ENCODE results near the gene PRODH. TPM values are rescaled to one million over a fixed set of nuclear protein-coding genes. Genes with fewer than 3 reads are reported as not detected.
A peak's percentile ranks its signal among the peaks of the same experiment; 100 is the strongest.
"Not testable (repeated sequence)": the region's sequence is repeated elsewhere in the genome, so short reads cannot be mapped to it uniquely, and the experiment has no call there.

The PRODH gene
- total RNA-seq, 1 experiment from 2014 or later: not detected

- DNase-seq (ENCODE audit: low spot score): peak; percentile 23
These were observed 18.4 kb upstream of the PRODH start for GRCh38 chr22:18954303-18954989.

GRCh38 chr22:18953128-18953527 is 17.0 kb upstream of the PRODH start:
- DNase-seq (ENCODE audit: low spot score): not testable (repeated sequence)

GRCh38 chr22:18952022-18952421 is 15.9 kb upstream of the PRODH start:
- no peak for DNase-seq (ENCODE audit: low spot score)

GRCh38 chr22:18950141-18950540 is 14.0 kb upstream of the PRODH start:
- no peak for DNase-seq (ENCODE audit: low spot score)

GRCh38 chr22:18947905-18948304 is 11.8 kb upstream of the PRODH start:
- no peak for DNase-seq (ENCODE audit: low spot score)

DNA sequence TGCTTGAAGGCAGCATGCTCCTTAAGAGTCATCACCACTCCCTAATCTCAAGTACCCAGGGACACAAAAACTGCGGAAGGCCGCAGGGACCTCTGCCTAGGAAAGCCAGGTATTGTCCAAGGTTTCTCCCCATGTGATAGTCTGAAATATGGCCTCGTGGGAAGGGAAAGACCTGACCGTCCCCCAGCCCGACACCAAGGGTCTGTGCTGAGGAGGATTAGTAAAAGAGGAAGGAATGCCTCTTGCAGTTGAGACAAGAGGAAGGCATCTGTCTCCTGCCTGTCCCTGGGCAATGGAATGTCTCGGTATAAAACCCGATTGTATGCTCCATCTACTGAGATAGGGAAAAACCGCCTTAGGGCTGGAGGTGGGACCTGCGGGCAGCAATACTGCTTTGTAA is 11.0 kb upstream of the PRODH start:
- not testable (repeated sequence) for DNase-seq (ENCODE audit: low spot score)

DNA sequence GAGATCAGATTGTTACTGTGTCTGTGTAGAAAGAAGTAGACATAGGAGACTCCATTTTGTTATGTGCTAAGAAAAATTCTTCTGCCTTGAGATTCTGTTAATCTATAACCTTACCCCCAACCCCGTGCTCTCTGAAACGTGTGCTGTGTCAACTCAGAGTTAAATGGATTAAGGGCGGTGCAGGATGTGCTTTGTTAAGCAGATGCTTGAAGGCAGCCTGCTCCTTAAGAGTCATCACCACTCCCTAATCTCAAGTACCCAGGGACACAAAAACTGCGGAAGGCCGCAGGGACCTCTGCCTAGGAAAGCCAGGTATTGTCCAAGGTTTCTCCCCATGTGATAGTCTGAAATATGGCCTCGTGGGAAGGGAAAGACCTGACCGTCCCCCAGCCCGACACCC is 2.6 kb upstream of the PRODH start:
- DNase-seq (ENCODE audit: low spot score): not testable (repeated sequence)

GRCh38 chr22:18934688-18935087 is 1.4 kb downstream of the PRODH start:
- not testable (repeated sequence) for DNase-seq (ENCODE audit: low spot score)

GRCh38 chr22:18933914-18934313 is 2.2 kb downstream of the PRODH start:
- no peak for DNase-seq (ENCODE audit: low spot score)

DNA sequence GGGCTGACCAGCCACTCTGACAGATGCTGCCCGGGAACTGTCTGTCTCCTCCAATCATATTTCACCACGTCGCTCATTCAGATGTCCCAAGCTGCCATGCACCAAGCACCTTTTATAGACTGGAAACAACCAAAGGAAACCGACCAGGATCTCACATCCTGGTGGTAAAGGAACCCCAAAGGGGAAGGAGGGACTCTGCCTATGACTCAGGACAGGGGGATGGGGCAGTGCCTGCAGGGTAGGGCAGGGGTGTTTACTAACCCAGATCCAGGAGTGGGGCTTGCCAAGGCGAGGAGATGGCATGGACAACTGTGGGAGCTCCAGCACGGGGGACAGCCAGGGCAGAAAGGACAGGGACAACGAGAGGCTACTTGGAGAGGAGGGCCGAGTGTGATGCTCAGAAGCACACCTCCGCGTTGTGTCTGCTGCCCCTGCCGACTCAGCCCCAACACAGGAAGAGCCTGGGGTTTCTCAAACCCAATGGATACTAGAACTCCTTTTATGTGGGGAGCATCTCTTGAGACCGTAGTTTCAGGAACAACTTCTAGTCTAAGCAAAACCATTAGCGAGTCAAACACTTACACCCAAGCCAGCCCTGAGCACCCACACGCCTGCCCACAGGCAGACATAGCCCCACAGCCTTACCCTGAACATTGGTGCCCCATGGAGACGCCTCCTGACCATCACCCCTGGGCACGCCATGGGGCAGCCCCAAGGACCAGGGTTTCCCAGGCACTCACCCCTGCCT is 4.0 kb downstream of the PRODH start:
- DNase-seq (ENCODE audit: low spot score): no peak

DNA sequence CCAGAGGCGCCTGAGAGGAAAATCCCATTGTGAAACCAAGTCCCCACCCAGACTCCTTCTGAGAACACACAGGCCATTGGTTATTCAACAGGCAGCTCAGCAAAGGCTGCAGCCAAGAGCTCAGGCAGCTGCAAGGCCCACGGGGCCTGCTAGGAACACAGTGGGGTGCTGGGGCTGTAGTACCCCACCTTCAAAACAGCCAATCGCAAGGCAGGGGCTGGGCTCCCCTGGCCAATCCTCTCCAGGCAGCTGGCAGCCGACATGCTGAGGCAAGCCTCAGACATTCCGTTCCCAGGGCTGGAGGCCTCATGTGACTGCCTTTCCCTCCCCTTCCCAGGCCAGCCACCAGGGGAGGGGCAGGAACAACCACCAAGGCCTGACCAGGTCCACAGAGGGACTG is 6.6 kb downstream of the PRODH start:
- DNase-seq (ENCODE audit: low spot score): no peak

- DNase-seq (ENCODE audit: low spot score): no peak
These were observed 8.5 kb downstream of the PRODH start for GRCh38 chr22:18927573-18927972.

- DNase-seq (ENCODE audit: low spot score): no peak
These were observed 9.1 kb downstream of the PRODH start for GRCh38 chr22:18927020-18927419.

DNA sequence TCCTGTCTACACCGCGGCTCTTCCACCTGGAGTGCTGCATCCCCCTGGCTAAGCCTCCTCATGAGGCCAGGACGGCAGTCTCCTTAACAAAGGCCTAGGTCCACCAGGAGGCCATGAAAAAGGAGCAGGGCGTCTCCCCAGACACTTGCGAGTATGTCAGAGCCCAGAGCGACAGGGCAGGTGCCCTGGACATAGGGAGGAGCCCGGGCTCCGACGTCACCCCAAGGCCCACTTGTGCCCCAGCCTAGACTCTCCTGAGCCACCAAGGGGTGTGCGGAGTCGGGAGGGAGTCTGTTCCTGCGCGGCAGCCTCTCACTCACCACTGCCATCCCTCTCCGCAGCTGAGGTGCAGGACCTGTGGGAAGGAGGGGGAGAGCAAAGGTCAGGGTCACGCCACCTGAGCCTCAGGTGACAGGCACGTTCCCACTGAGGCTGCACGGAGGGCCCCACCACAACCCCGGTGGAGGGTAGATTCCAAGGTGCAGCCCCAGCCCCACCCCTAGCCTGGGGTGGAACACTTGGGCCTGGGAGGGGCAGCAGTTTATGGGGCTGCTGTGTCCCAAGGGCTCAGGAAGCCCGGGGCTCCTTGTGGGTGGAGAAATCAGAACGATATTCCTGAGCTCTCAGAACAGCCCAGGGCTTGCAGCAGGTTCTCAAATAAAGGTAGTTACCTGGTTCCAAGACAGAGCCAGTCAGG is 10.6 kb downstream of the PRODH start:
- no peak for DNase-seq (ENCODE audit: low spot score)

DNA sequence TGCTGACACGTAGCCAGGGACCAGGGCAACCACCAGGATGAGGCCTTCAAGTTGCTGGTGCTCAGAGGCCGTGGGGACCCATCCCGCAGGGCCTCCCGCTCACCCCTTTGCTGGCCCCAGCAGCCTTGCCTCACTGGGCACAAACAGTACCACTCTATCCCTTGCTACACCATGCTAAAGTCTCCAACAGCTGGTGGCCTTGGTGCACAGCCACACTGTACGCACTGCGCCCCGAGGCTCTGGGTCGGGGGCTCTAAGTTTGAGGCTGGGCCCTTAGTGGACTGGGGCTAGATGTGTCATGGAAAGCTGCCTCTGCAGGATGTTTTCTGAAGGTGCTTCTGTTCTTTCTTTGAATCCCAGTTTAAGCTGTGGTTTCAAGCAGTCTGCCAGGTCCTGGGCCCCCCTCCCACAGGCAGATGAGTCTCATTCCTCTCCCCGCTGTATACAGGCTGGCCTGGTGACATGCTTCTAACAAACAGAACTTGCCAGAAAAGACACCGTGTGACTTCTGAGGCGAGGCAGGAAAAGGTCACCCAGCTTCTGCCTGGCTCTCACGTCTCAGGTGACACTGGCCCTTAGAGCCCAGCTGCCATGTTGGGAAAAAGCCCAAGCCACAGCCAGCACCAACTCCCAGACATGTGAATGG is 15.7 kb downstream of the PRODH start:
- not testable (repeated sequence) for DNase-seq (ENCODE audit: low spot score)

GRCh38 chr22:18917818-18918217 is 18.3 kb downstream of the PRODH start:
- not testable (repeated sequence) for DNase-seq (ENCODE audit: low spot score)

DNA sequence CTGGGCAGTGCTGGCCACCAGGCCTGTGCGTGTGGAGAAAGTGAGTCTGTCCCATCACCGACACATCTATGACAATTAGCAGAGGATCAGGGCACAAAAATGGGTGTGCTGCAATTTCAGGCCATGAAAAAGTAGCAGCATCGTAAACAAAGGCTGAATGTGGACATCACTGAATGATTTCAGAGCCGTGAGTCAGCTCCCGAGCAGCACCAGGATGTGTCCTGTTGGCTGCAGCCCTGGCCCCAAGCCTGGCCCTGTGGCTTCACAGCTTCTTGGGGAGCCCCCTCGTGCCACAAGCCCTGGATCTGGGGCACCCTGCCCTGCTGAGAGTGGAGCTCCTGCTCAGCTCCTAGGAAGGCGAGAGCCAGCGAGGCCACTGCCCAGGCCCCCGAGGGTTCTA is 20.5 kb downstream of the PRODH start:
- DNase-seq (ENCODE audit: low spot score): not testable (repeated sequence)

- not testable (repeated sequence) for DNase-seq (ENCODE audit: low spot score)
These were observed 21.5 kb downstream of the PRODH start for GRCh38 chr22:18914558-18914957.

DNA sequence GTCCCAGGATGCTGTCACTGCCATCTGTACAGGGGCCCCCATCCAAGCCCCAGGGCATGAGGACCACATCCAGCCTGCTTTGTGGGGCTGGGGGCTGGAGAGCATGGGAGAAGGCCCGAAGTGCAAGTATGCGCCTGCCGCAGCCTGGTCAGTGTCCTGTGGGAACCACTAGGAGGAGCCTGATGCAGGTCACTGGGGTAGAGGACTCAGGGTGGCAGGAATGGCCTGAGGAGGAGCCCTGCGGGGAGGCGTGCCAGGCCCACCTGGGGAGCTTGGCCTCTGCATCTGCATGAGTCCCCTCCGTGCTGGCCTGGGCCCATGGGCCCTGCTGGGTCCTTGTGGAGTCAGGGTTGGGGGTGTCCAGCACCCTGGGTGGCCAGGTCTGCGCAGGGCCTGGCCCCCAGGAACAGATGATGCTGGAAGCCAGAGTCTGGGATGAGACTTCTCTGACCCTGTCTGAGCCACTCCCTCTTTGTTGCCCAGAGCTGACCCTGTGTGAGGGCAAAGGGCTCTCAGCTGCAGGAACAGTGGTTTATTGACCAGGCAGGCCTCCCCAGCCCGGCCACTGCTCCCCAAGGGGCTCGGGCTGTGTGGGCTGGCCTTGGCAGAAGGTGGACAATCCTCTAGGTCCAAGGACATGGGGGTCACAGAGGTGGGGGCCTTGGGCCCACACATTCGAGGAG is 23.7 kb downstream of the PRODH start:
- DNase-seq (ENCODE audit: low spot score): not testable (repeated sequence)

GRCh38 chr22:18911535-18911934 is 24.6 kb downstream of the PRODH start:
- DNase-seq (ENCODE audit: low spot score): not testable (repeated sequence)

DNA sequence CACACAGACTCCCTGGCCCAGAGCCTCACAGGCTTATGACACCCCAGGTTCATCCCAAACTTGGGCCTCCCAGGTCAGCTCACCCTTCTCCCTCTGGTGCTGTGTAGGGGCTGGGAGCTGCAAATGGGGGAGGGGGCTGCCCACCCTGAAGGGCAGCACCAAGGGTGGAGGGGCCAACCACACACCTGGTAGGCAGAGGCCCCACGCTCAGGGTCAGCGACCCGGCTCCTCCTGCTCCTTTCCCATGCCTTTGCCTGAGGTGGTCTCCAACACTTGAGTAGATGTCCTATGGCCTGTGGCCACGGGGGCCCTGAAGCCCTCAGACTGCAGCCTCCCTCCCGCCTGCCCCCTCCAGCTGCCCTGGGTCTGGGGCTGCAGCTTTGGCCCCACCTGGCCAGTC is 26.5 kb downstream of the PRODH start:
- DNase-seq (ENCODE audit: low spot score): no peak

DNA sequence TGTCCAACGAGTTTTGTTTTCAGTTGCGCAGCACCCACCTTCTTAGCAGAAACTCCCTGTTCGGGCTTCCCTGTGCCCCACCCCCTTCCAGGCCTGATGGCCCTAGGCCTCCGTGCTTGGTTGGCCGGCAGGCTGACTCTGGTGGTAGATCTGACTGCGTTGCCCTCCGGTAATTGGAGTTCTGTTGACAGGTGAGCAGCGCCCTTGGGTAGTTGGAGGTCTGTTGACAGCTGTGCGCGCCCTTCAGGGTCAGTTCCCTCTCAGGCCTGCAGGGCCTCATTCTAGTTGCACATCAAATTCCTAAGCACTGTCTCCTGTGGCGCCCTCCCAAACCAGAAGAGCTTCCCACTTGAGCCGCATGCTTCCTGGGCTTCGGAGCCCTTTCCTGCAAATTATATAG is 29.2 kb downstream of the PRODH start:
- DNase-seq (ENCODE audit: low spot score): no peak

Measured in H4 (cell line).